Measurements from ENCODE around the gene SLIT3. TPM values are rescaled to one million over a fixed set of nuclear protein-coding genes. Genes with fewer than 3 reads are reported as not detected.
"Not testable (repeated sequence)": the region's sequence is repeated elsewhere in the genome, so short reads cannot be mapped to it uniquely, and the experiment has no call there.

The SLIT3 gene
- total RNA-seq, 4 donors from 2014 or later, result 10.8 to 30.8 (median 18.4) TPM

- Histone ChIP-seq H3K27me3 (no peaks in the 10 kb centered on the region), H3K4me1 (peaks cover 12% of the 10 kb centered on the region), H3K4me3 (no peak overlapping the region), H3K27ac (no peak overlapping the region), H3K9me3 (no peaks in the 10 kb centered on the region), H3K36me3 (no peaks in the 10 kb centered on the region)
- no peak for DNase-seq (ENCODE audit: low spot score in 2 of 2)
- WGBS, result 75% methylated on average over 1 of the region's 2 CpGs
- no peak for TF ChIP-seq CTCF (IDR thresholded peaks at IDR 0.05)
- no peak for TF ChIP-seq POLR2AphosphoS5 (IDR thresholded peaks at IDR 0.05)
- TF ChIP-seq EP300 (IDR thresholded peaks at IDR 0.05), result no peak
- TF ChIP-seq POLR2A (IDR thresholded peaks at IDR 0.05), result no peak
Observed at GRCh38 chr5:169218176-169218575, 82.8 kb downstream of the SLIT3 start.

GRCh38 chr5:169216866-169217265 is 84.1 kb downstream of the SLIT3 start:
- Histone ChIP-seq H3K27ac (no peak overlapping the region), H3K4me3 (no peak overlapping the region), H3K4me1 (peaks cover 9% of the 10 kb centered on the region), H3K9me3 (no peaks in the 10 kb centered on the region), H3K27me3 (no peaks in the 10 kb centered on the region), H3K36me3 (no peaks in the 10 kb centered on the region)
- no peak for DNase-seq (ENCODE audit: low spot score in 2 of 2)
- WGBS, result 78% methylated on average over 8 of the region's 8 CpGs
- TF ChIP-seq POLR2A (IDR thresholded peaks at IDR 0.05), result no peak
- TF ChIP-seq EP300 (IDR thresholded peaks at IDR 0.05), result no peak
- no peak for TF ChIP-seq POLR2AphosphoS5 (IDR thresholded peaks at IDR 0.05)
- no peak for TF ChIP-seq CTCF (IDR thresholded peaks at IDR 0.05)

- DNase-seq (ENCODE audit: low spot score in 2 of 2), result no peak
Observed at GRCh38 chr5:169213479-169213878, 87.5 kb downstream of the SLIT3 start.

GRCh38 chr5:169211761-169212160 is 89.2 kb downstream of the SLIT3 start:
- H3K4me1 ChIP-seq; H3K27ac ChIP-seq; DNase-seq (ENCODE audit: low spot score in 2 of 2); H3K9me3 ChIP-seq; H3K4me3 ChIP-seq; H3K27me3 ChIP-seq; H3K36me3 ChIP-seq: not testable (repeated sequence)
- WGBS, result 91% methylated on average over 3 of the region's 3 CpGs

More at GRCh38 chr5:169213479-169213878, 87.5 kb downstream of the SLIT3 start:
- Histone ChIP-seq H3K4me3 (no peak overlapping the region), H3K9me3 (no peaks in the 10 kb centered on the region), H3K4me1 (no peaks in the 10 kb centered on the region), H3K27me3 (no peaks in the 10 kb centered on the region), H3K27ac (no peak overlapping the region), H3K36me3 (no peaks in the 10 kb centered on the region)
- TF ChIP-seq EP300 (IDR thresholded peaks at IDR 0.05), result no peak
- no peak for TF ChIP-seq CTCF (IDR thresholded peaks at IDR 0.05)
- no peak for TF ChIP-seq POLR2A (IDR thresholded peaks at IDR 0.05)
- no peak for TF ChIP-seq POLR2AphosphoS5 (IDR thresholded peaks at IDR 0.05)

- Histone ChIP-seq H3K9me3 (no peaks in the 10 kb centered on the region), H3K4me3 (no peak overlapping the region), H3K4me1 (no peaks in the 10 kb centered on the region), H3K27ac (no peak overlapping the region), H3K27me3 (no peaks in the 10 kb centered on the region), H3K36me3 (no peaks in the 10 kb centered on the region)
- no peak for DNase-seq (ENCODE audit: low spot score in 2 of 2)
- TF ChIP-seq POLR2A (IDR thresholded peaks at IDR 0.05) (no peak), EP300 (IDR thresholded peaks at IDR 0.05) (no peak), CTCF (IDR thresholded peaks at IDR 0.05) (no peak), POLR2AphosphoS5 (IDR thresholded peaks at IDR 0.05) (no peak)
- 72% methylated on average over 8 of the region's 8 CpGs for WGBS
Observed at GRCh38 chr5:169204788-169205400, 96.0 kb downstream of the SLIT3 start.

- no peaks in the 10 kb centered on the region for H3K4me1 ChIP-seq
- no peaks in the 10 kb centered on the region for H3K36me3 ChIP-seq
- DNase-seq (ENCODE audit: low spot score in 2 of 2), result no peak
- H3K4me3 ChIP-seq, result no peak overlapping the region
- H3K9me3 ChIP-seq, result no peaks in the 10 kb centered on the region
- H3K27ac ChIP-seq, result no peak overlapping the region
- H3K27me3 ChIP-seq, result no peaks in the 10 kb centered on the region
- TF ChIP-seq POLR2AphosphoS5 (IDR thresholded peaks at IDR 0.05) (no peak), CTCF (IDR thresholded peaks at IDR 0.05) (no peak), EP300 (IDR thresholded peaks at IDR 0.05) (no peak), POLR2A (IDR thresholded peaks at IDR 0.05) (no peak)
- 77% methylated on average over 3 of the region's 3 CpGs for WGBS
Observed at GRCh38 chr5:169202969-169203368, 98.0 kb downstream of the SLIT3 start.

All from suprapubic skin (tissue), 4 donors.